Kidney epithelial cell (primary cell): Measurements from ENCODE around the gene SEMA4D. TPM values are rescaled to one million over a fixed set of nuclear protein-coding genes. Genes with fewer than 3 reads are reported as not detected.

Experiments
- DNase-seq: peaks from one replicate; pipeline ENCODE4 v3.0.0-alpha.2; 2010; ENCODE audit warnings: low read depth
- H3K27me3 ChIP-seq: 2 replicates; pipeline ENCODE4 v1.6.0; 2011; ENCODE audit warnings: low read length; ENCODE audit not compliant: control insufficient read depth, insufficient read depth
- H3K36me3 ChIP-seq: 2 replicates; pipeline ENCODE4 v1.5.1; 2011; ENCODE audit warnings: low read length; ENCODE audit not compliant: control insufficient read depth, insufficient read depth
- H3K4me3 ChIP-seq: 2 replicates; pipeline ENCODE4 v1.5.1; 2011; ENCODE audit warnings: low read depth, mild to moderate bottlenecking, control low read depth, low read length
- CTCF ChIP-seq: IDR thresholded peaks from 2 replicates; pipeline ENCODE4 v1.5.1; 2011; ENCODE audit warnings: mild to moderate bottlenecking, moderate library complexity, low read length, control low read depth, inconsistent platforms; ENCODE audit not compliant: insufficient read depth, poor library complexity, severe bottlenecking
- total RNA-seq: library from RNA; depleted of rRNA; stranded (reverse); fragments of >200 nt; gene quantifications from 2 replicates; pipeline ENCODE4 v1.2.3, GENCODE V29; 2015

SEMA4D gene
- total RNA-seq, 1 donor from 2014 or later: 30.7 TPM

GRCh38 chr9:89532478-89532877 is 34.6 kb upstream of the SEMA4D start:
- no peaks in the 10 kb centered on the region for H3K36me3 ChIP-seq
- no peak for TF ChIP-seq CTCF
- DNase-seq: no peak
- no peaks in the 10 kb centered on the region for H3K27me3 ChIP-seq
- no peak overlapping the region for H3K4me3 ChIP-seq

- no peaks in the 10 kb centered on the region for H3K36me3 ChIP-seq
- no peak overlapping the region for H3K4me3 ChIP-seq
- DNase-seq: no peak
- TF ChIP-seq CTCF: no peak
- no peaks in the 10 kb centered on the region for H3K27me3 ChIP-seq
These were observed 33.9 kb upstream of the SEMA4D start for GRCh38 chr9:89531766-89532165.

- no peak for TF ChIP-seq CTCF
- DNase-seq: no peak
- no peaks in the 10 kb centered on the region for H3K36me3 ChIP-seq
- no peak overlapping the region for H3K4me3 ChIP-seq
- H3K27me3 ChIP-seq: peaks cover 3% of the 10 kb centered on the region
These were observed 32.8 kb upstream of the SEMA4D start for GRCh38 chr9:89530726-89531125.

GRCh38 chr9:89529243-89530035 is 31.5 kb upstream of the SEMA4D start:
- TF ChIP-seq CTCF: no peak
- H3K4me3 ChIP-seq: no peak overlapping the region
- peaks cover 6% of the 10 kb centered on the region for H3K27me3 ChIP-seq
- H3K36me3 ChIP-seq: no peaks in the 10 kb centered on the region
- DNase-seq: no peak

GRCh38 chr9:89528540-89528939 is 30.6 kb upstream of the SEMA4D start:
- H3K27me3 ChIP-seq: peaks cover 6% of the 10 kb centered on the region
- no peak for TF ChIP-seq CTCF
- H3K36me3 ChIP-seq: no peaks in the 10 kb centered on the region
- no peak overlapping the region for H3K4me3 ChIP-seq
- DNase-seq: no peak

GRCh38 chr9:89528131-89528530 is 30.2 kb upstream of the SEMA4D start:
- TF ChIP-seq CTCF: no peak
- Histone ChIP-seq H3K4me3 (no peak overlapping the region), H3K27me3 (peaks cover 6% of the 10 kb centered on the region), H3K36me3 (no peaks in the 10 kb centered on the region)
- no peak for DNase-seq
